KMS-11 (cell line): Measurements from ENCODE around the gene LPP.

Experiments used
- H2AFZ ChIP-seq: fragments of 200-600 bp; sonication (generic); 2 replicates; pipeline ENCODE4 v1.6.1; 2016; ENCODE audit warnings: antibody characterized with exemption, mixed run types, low read depth
- H3K27ac ChIP-seq: fragments of 200-600 bp; sonication (generic); 2 replicates; pipeline ENCODE4 v1.6.1; 2016; ENCODE audit warnings: mild to moderate bottlenecking, mixed run types
- H3K27me3 ChIP-seq: fragments of 200-600 bp; sonication (generic); 2 replicates; pipeline ENCODE4 v1.6.1; 2017; ENCODE audit warnings: mild to moderate bottlenecking, low read depth, mixed run types, moderate library complexity; ENCODE audit not compliant: insufficient read depth
- H3K36me3 ChIP-seq: fragments of 200-600 bp; sonication (generic); 2 replicates; pipeline ENCODE4 v1.6.1; 2017; ENCODE audit warnings: mild to moderate bottlenecking, mixed run types; ENCODE audit not compliant: insufficient read depth
- H3K4me1 ChIP-seq: fragments of 200-600 bp; sonication (generic); 2 replicates; pipeline ENCODE4 v1.6.1; 2016; ENCODE audit warnings: mild to moderate bottlenecking, low read depth, mixed run types; ENCODE audit not compliant: poor library complexity, severe bottlenecking
- H3K4me2 ChIP-seq: fragments of 200-600 bp; sonication (generic); 2 replicates; pipeline ENCODE4 v1.7.0; 2016; ENCODE audit warnings: mild to moderate bottlenecking, mixed run types
- H3K4me3 ChIP-seq: fragments of 200-600 bp; sonication (generic); IDR thresholded peaks from 2 replicates; pipeline ENCODE4 v1.6.1; 2017; ENCODE audit warnings: low read depth, low read length, mixed read lengths; ENCODE audit not compliant: insufficient read depth
- H3K79me2 ChIP-seq: fragments of 200-600 bp; sonication (generic); 2 replicates; pipeline ENCODE4 v1.6.1; 2016; ENCODE audit warnings: low read depth, mixed run types; ENCODE audit not compliant: insufficient read depth
- H3K9ac ChIP-seq: fragments of 200-600 bp; sonication (generic); 2 replicates; pipeline ENCODE4 v1.6.1; 2016; ENCODE audit warnings: mild to moderate bottlenecking, mixed run types
- H4K20me1 ChIP-seq: fragments of 200-600 bp; sonication (generic); 2 replicates; pipeline ENCODE4 v1.6.1; 2016; ENCODE audit warnings: mild to moderate bottlenecking, mixed run types; ENCODE audit not compliant: insufficient read depth
- TF ChIP-seq, protein P1 (sequence below): fragments of 200-600 bp; sonication (generic); conservative IDR thresholded peaks from 2 replicates; pipeline ENCODE4 v1.6.1; 2017; ENCODE audit warnings: low read depth, mild to moderate bottlenecking, antibody characterized with exemption, low read length, moderate library complexity, mixed read lengths

Gene LPP

DNA sequence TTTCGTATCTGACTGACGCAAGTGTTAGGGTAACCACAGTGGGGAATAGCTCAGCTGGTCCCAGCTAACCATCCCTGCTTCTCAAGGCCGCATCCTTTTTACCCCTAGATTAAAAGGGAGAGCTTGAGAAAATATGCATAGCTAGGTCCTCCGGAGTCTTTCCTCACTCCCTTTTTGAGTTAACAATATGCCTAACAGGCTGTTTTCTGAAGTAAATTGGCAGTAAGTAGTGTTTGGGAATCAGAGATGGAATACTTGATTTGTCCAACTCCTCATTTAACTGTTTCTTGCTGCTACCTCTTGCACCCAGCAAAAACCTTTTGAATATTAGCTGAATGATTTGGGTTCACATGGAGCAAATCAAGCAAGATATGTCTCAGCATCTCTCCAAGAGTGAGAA is 326.1 kb downstream of the LPP start:
- no peaks in the 10 kb centered on the region for H4K20me1 ChIP-seq
- H3K4me1 ChIP-seq = no peaks in the 10 kb centered on the region
- H3K4me3 ChIP-seq = no peak overlapping the region
- TF ChIP-seq, protein P1, sequence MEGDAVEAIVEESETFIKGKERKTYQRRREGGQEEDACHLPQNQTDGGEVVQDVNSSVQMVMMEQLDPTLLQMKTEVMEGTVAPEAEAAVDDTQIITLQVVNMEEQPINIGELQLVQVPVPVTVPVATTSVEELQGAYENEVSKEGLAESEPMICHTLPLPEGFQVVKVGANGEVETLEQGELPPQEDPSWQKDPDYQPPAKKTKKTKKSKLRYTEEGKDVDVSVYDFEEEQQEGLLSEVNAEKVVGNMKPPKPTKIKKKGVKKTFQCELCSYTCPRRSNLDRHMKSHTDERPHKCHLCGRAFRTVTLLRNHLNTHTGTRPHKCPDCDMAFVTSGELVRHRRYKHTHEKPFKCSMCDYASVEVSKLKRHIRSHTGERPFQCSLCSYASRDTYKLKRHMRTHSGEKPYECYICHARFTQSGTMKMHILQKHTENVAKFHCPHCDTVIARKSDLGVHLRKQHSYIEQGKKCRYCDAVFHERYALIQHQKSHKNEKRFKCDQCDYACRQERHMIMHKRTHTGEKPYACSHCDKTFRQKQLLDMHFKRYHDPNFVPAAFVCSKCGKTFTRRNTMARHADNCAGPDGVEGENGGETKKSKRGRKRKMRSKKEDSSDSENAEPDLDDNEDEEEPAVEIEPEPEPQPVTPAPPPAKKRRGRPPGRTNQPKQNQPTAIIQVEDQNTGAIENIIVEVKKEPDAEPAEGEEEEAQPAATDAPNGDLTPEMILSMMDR = no peak
- no peak overlapping the region for H3K9ac ChIP-seq
- no peak overlapping the region for H3K27ac ChIP-seq
- H3K27me3 ChIP-seq = no peaks in the 10 kb centered on the region
- H3K36me3 ChIP-seq = no peaks in the 10 kb centered on the region
- H3K4me2 ChIP-seq = no peak overlapping the region
- H3K79me2 ChIP-seq = no peaks in the 10 kb centered on the region
- H2AFZ ChIP-seq = no peak overlapping the region

DNA sequence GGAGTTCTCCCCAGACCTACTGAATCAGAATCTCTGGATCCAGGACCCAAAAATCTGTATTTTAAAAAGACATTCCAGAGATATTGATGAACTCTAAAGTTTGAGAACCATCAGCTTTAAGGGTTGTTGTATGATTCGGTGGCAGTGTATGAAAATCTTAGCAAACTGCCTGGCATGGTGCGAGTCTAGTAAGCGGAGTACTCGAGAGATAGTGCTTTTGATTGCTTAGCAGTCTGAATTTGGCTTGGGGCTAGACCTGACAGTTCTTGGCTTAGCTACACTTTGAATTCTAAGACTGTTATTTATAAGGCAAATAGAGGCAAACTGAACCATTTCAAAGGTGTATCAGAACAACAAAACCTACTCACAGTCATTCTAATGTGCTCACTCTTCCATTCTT is 329.0 kb downstream of the LPP start:
- H3K36me3 ChIP-seq = no peaks in the 10 kb centered on the region

DNA sequence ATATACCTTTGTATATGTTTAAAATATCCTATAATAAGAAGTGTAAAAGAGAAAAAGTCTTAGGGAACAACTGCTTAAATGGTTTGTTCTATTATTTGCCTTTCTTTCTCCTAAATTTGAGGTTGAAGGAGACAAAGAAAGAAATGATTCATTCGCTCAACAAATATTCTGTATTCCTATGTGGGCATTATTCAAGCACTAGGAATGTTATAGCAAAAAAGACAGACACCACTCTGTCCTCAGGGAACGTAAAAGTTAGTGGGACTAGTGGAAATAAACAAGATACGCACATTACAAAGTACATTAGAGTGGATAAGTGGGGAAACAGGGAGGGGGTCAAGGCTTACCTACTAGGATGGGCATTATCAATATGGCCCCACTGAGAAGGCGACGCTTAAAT is 332.2 kb downstream of the LPP start:
- Histone ChIP-seq H4K20me1 (no peaks in the 10 kb centered on the region), H3K27me3 (no peaks in the 10 kb centered on the region), H3K27ac (no peak overlapping the region), H3K79me2 (no peaks in the 10 kb centered on the region), H2AFZ (no peak overlapping the region), H3K4me2 (no peak overlapping the region), H3K36me3 (no peaks in the 10 kb centered on the region), H3K4me1 (no peaks in the 10 kb centered on the region), H3K9ac (no peak overlapping the region), H3K4me3 (no peak overlapping the region)
- TF ChIP-seq, protein P1 = no peak

More for the DNA sequence above, 329.0 kb downstream of the LPP start:
- Histone ChIP-seq H3K4me3 (no peak overlapping the region), H3K27ac (no peak overlapping the region), H4K20me1 (no peaks in the 10 kb centered on the region), H3K4me1 (no peaks in the 10 kb centered on the region), H3K27me3 (no peaks in the 10 kb centered on the region), H3K9ac (no peak overlapping the region), H3K4me2 (no peak overlapping the region), H2AFZ (no peak overlapping the region), H3K79me2 (no peaks in the 10 kb centered on the region)
- TF ChIP-seq, protein P1 = no peak

DNA sequence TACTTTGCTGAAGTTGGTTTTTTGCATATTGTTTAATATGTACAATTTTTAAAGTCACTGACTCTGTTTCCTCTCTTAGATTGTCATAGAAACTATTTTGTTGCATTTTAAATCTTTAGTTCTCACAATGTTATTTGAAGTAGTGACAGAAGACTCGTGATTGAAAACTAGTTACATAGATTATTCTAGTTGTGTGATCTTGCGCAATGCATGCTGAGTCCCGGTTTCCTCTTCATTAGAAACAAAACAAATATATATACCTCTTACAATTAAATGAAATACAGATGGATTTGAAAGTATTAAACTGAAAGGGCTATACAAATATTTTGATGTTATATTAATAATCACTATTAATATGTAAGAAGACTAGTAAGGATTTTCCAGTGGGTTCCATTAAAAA is 333.0 kb downstream of the LPP start:
- Histone ChIP-seq H3K4me2 (no peak overlapping the region), H4K20me1 (no peaks in the 10 kb centered on the region), H3K4me3 (no peak overlapping the region), H3K79me2 (no peaks in the 10 kb centered on the region), H3K9ac (no peak overlapping the region), H3K36me3 (no peaks in the 10 kb centered on the region), H3K4me1 (no peaks in the 10 kb centered on the region), H2AFZ (no peak overlapping the region), H3K27ac (no peak overlapping the region), H3K27me3 (no peaks in the 10 kb centered on the region)
- TF ChIP-seq, protein P1 = no peak
